Liver (tissue), 9 donors: ENCODE measurements around the gene ADAP1. TPM values are rescaled to one million over a fixed set of nuclear protein-coding genes. Genes with fewer than 3 reads are reported as not detected.

ENCODE experiments used
- DNase-seq: peaks from one replicate; pipeline ENCODE4 v3.0.0-alpha.2; 2017; ENCODE audit warnings: low spot score
- H3K27ac ChIP-seq, 2 donors: one replicate each; pipeline ENCODE4 v1.7.0; 2013; ENCODE audit warnings: inconsistent platforms in 2 of 2, low read length in 2 of 2, control low read depth in 1 of 2, low read depth in 1 of 2, mild to moderate bottlenecking in 1 of 2
- H3K27me3 ChIP-seq, 4 donors: one replicate each; pipeline versions ENCODE4 v1.6.1 to v1.7.0; 2013; ENCODE audit warnings: low read length in 3 of 4, inconsistent platforms in 1 of 4, mild to moderate bottlenecking in 1 of 4, moderate library complexity in 1 of 4; ENCODE audit not compliant: control insufficient read depth in 4 of 4, insufficient read depth in 4 of 4
- H3K36me3 ChIP-seq, 4 donors: one replicate each; pipeline versions ENCODE4 v1.6.1 to v1.7.0; 2013; ENCODE audit warnings: low read length in 3 of 4, mild to moderate bottlenecking in 3 of 4, low read depth in 1 of 4, moderate library complexity in 1 of 4; ENCODE audit not compliant: control insufficient read depth in 4 of 4, insufficient read depth in 3 of 4
- H3K4me1 ChIP-seq, 4 donors: one replicate each; pipeline versions ENCODE4 v1.6.1 to v1.7.0; 2013; ENCODE audit warnings: low read length in 3 of 4, mild to moderate bottlenecking in 3 of 4, moderate library complexity in 1 of 4; ENCODE audit not compliant: control insufficient read depth in 4 of 4, insufficient read depth in 4 of 4
- H3K4me3 ChIP-seq, 3 donors: one replicate each; pipeline versions ENCODE4 v1.6.1 to v1.7.0; 2013; ENCODE audit warnings: low read length in 3 of 3, control low read depth in 1 of 3, low read depth in 1 of 3, mild to moderate bottlenecking in 1 of 3
- H3K9ac ChIP-seq, 2 donors: one replicate each; pipeline ENCODE4 v1.7.0; 2013; ENCODE audit warnings: low read length in 2 of 2, mild to moderate bottlenecking in 2 of 2, moderate library complexity in 2 of 2, control low read depth in 1 of 2, low read depth in 1 of 2
- H3K9me3 ChIP-seq, 4 donors: one replicate each; pipeline versions ENCODE4 v1.6.1 to v1.7.0; 2013; ENCODE audit warnings: low read length in 3 of 4; ENCODE audit not compliant: control insufficient read depth in 4 of 4
- EGR1 ChIP-seq, 2 donors: IDR thresholded peaks; 2 replicates each; pipeline ENCODE4 v1.6.1; 2016 to 2018; ENCODE audit warnings: antibody characterized with exemption in 2 of 2, low read depth in 2 of 2
- FOXA1 ChIP-seq: IDR thresholded peaks from 2 replicates; pipeline ENCODE4 v1.6.1; 2016; ENCODE audit warnings: antibody characterized with exemption
- FOXA2 ChIP-seq: IDR thresholded peaks from 2 replicates; pipeline ENCODE4 v1.6.1; 2016; ENCODE audit warnings: antibody characterized with exemption
- GABPA ChIP-seq, 2 donors: IDR thresholded peaks in 1 of 2; conservative IDR thresholded peaks in 1 of 2; 2 replicates each; pipeline ENCODE4 v1.6.1; 2016; ENCODE audit warnings: antibody characterized with exemption in 2 of 2, mild to moderate bottlenecking in 1 of 2, moderate library complexity in 1 of 2
- HNF4A ChIP-seq, 2 donors: conservative IDR thresholded peaks; 2 replicates each; pipeline ENCODE4 v1.6.1; 2016; ENCODE audit warnings: antibody characterized with exemption in 2 of 2, mild to moderate bottlenecking in 2 of 2
- HNF4G ChIP-seq: IDR thresholded peaks from 2 replicates; pipeline ENCODE4 v1.6.1; 2016; ENCODE audit warnings: antibody characterized with exemption
- JUND ChIP-seq, 2 donors: IDR thresholded peaks; 2 replicates each; pipeline ENCODE4 v1.6.1; 2016; ENCODE audit warnings: antibody characterized with exemption in 2 of 2
- NR2F2 ChIP-seq: IDR thresholded peaks from 2 replicates; pipeline ENCODE4 v1.6.1; 2016; ENCODE audit warnings: antibody characterized with exemption
- RAD21 ChIP-seq, 2 donors: IDR thresholded peaks; 2 replicates each; pipeline ENCODE4 v1.6.1; 2016; ENCODE audit warnings: antibody characterized with exemption in 2 of 2, mild to moderate bottlenecking in 2 of 2
- RXRA ChIP-seq, 2 donors: IDR thresholded peaks; 2 replicates each; pipeline ENCODE4 v1.6.1; 2017 to 2018; ENCODE audit warnings: antibody characterized with exemption in 2 of 2, mild to moderate bottlenecking in 1 of 2
- TAF1 ChIP-seq: conservative IDR thresholded peaks from 2 replicates; pipeline ENCODE4 v1.6.1; 2016; ENCODE audit warnings: antibody characterized with exemption, mild to moderate bottlenecking
- YY1 ChIP-seq: IDR thresholded peaks from 2 replicates; pipeline ENCODE4 v1.6.1; 2016; ENCODE audit warnings: antibody characterized with exemption, mild to moderate bottlenecking
- WGBS: extraction: QIAGEN DNeasy Blood & Tissue Kit; methylation state at CpG from one replicate; pipeline ENCODE4 v1.1.7; 2013; 5-methylcytosine and 5-hydroxymethylcytosine counted together
- polyA plus RNA-seq, 2 donors: library from polyadenylated mRNA; stranded (reverse) in 1 of 2; unstranded in 1 of 2; fragments of 200-250 nt in 1 of 2; fragments of >200 nt in 1 of 2; fragmentation: Nextera tagmentation in 1 of 2; extraction: Ambion mirVana in 1 of 2; gene quantifications; one replicate each; pipeline versions ENCODE4 v1.2.1 to v1.2.3, GENCODE V29; 2013 to 2015
- total RNA-seq, 2 donors: library from RNA; depleted of rRNA; stranded (reverse); fragments of >200 nt; gene quantifications; one replicate each; pipeline ENCODE4 v1.2.3, GENCODE V29; 2014
- TF ChIP-seq, protein P1 (sequence below): IDR thresholded peaks from 2 replicates; pipeline ENCODE4 v1.6.1; 2016; ENCODE audit warnings: antibody characterized with exemption
- TF ChIP-seq, protein P2 (sequence below): IDR thresholded peaks from 2 replicates; pipeline ENCODE4 v1.6.1; 2016; ENCODE audit warnings: antibody characterized with exemption
- TF ChIP-seq, protein P3 (sequence below): fragments of 150-350 bp; IDR thresholded peaks from 2 replicates; pipeline ENCODE4 v1.5.1; 2017; ENCODE audit warnings: improper control_type of control experiment, low read depth, low read length; ENCODE audit not compliant: missing input control
- TF ChIP-seq, protein P4 (sequence below): IDR thresholded peaks from 2 replicates; pipeline ENCODE4 v1.6.1; 2016; ENCODE audit warnings: antibody characterized with exemption, mild to moderate bottlenecking
- TF ChIP-seq, protein P5 (sequence below): IDR thresholded peaks from 2 replicates; pipeline ENCODE4 v1.6.1; 2016; ENCODE audit warnings: antibody characterized with exemption
- donor health status: healthy.
- donor health status: healthy.
- donor health status: healthy.
- donor health status: healthy.
- donor health status: healthy.

Gene ADAP1
- total and polyA plus RNA-seq, 4 donors = 0.46 to 3.7 (median 2.7) TPM

DNA sequence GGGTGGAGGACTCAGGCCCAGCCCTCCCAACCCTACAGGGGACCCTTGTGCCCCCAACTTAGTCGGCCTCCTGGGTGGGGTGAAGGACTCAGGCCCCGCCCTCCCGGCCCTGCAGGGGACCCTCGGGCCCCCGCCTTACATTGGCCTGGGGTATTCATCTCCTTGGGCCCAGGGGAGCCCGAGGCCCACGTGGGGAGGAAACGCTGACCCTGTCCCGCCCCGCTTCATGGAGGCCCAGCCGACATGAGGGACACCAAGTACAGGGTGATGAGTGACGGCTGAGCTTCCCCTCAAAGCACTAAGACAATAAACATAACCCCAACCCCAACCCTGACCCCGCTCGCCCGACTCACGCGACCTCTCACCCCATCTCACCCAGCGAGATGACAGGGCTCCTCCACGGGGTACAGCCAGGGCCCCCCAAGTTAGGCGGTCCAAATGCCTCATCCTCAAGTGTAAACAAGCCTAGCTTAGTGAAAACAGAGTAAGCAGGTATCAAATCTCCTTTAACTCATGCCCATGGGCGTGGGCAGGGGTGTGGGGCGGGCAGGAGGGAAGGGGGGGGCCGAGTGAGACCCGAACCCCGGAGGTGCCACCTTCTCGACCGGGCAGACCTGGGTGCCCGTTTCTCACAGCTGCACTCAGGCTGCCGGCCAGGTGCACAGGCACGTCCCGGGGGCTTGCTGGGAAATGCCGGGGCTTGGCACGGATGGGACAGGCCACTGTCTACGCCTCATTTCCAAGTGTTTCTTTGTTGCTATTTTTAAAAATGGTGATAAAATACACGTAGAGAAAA lies 36.7 kb upstream of the ADAP1 start:
- WGBS = 79% methylated on average over 35 of the region's 35 CpGs
- H3K27ac ChIP-seq = no peak overlapping the region
- H3K36me3 ChIP-seq = no peaks in the 10 kb centered on the region
- H3K4me1 ChIP-seq = peaks cover 3 to 15% (median 8%) of the 10 kb centered on the region in 4 donors
- TF ChIP-seq YY1 (no peak), FOXA2 (no peak), FOXA1 (no peak)
- TF ChIP-seq, protein P1, sequence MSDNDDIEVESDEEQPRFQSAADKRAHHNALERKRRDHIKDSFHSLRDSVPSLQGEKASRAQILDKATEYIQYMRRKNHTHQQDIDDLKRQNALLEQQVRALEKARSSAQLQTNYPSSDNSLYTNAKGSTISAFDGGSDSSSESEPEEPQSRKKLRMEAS = no peak
- H3K9ac ChIP-seq = no peak overlapping the region
- no peaks in the 10 kb centered on the region for H3K9me3 ChIP-seq
- H3K4me3 ChIP-seq = no peak overlapping the region
- H3K27me3 ChIP-seq = no peaks in the 10 kb centered on the region
- no peak for DNase-seq

DNA sequence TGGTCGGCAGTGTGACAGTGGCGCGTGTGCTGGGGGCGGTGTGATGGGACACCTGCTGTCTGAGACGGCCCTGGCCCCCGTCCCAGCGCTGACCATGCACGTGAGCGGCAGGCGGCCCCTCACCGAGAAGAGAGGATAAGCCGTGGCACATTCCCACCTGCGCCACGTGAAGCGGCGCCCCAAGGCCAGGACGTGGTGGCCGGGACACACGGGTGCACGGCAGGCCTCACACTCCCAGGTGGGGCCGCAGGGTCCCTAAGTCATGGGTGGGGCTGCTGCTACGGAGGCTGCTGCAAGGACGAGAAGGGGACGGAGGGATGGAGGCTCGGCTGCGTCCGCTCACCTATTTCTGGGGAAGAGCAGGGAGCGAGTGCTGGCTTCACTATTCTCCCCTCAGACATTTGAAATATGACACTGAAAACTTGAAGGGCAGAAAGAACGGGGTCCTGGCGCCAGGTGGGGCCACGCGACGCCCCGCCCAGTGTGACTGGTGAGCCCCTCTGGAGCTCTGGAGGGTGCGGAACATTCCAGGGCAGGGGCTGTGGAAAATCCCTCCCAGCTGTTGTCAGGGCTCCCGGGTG lies 36.0 kb upstream of the ADAP1 start:
- Histone ChIP-seq H3K4me3 (no peak overlapping the region), H3K9me3 (no peaks in the 10 kb centered on the region), H3K9ac (no peak overlapping the region), H3K27me3 (no peaks in the 10 kb centered on the region), H3K36me3 (no peaks in the 10 kb centered on the region), H3K4me1 (peaks cover 3 to 15% (median 8%) of the 10 kb centered on the region in 4 donors), H3K27ac (no peak overlapping the region)
- no peak for TF ChIP-seq TAF1
- no peak for TF ChIP-seq HNF4G
- no peak for TF ChIP-seq EGR1 (IDR thresholded peaks at IDR 0.05; ENCODE audit: low read depth in 2 of 2)
- TF ChIP-seq JUND (IDR thresholded peaks at IDR 0.05) = no peak
- TF ChIP-seq, protein P2, sequence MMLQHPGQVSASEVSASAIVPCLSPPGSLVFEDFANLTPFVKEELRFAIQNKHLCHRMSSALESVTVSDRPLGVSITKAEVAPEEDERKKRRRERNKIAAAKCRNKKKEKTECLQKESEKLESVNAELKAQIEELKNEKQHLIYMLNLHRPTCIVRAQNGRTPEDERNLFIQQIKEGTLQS = no peak
- TF ChIP-seq GABPA (IDR thresholded peaks at IDR 0.05 in 1 of 2, conservative IDR thresholded peaks at IDR 0.05 in 1 of 2) = no peak
- TF ChIP-seq RXRA (IDR thresholded peaks at IDR 0.05) = no peak
- no peak for TF ChIP-seq HNF4A (conservative IDR thresholded peaks at IDR 0.05)
- TF ChIP-seq, protein P3, sequence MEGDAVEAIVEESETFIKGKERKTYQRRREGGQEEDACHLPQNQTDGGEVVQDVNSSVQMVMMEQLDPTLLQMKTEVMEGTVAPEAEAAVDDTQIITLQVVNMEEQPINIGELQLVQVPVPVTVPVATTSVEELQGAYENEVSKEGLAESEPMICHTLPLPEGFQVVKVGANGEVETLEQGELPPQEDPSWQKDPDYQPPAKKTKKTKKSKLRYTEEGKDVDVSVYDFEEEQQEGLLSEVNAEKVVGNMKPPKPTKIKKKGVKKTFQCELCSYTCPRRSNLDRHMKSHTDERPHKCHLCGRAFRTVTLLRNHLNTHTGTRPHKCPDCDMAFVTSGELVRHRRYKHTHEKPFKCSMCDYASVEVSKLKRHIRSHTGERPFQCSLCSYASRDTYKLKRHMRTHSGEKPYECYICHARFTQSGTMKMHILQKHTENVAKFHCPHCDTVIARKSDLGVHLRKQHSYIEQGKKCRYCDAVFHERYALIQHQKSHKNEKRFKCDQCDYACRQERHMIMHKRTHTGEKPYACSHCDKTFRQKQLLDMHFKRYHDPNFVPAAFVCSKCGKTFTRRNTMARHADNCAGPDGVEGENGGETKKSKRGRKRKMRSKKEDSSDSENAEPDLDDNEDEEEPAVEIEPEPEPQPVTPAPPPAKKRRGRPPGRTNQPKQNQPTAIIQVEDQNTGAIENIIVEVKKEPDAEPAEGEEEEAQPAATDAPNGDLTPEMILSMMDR = no peak
- TF ChIP-seq RAD21 (IDR thresholded peaks at IDR 0.05) = no peak
- no peak for TF ChIP-seq FOXA2
- 94% methylated on average over 36 of the region's 36 CpGs for WGBS
- no peak for DNase-seq

DNA sequence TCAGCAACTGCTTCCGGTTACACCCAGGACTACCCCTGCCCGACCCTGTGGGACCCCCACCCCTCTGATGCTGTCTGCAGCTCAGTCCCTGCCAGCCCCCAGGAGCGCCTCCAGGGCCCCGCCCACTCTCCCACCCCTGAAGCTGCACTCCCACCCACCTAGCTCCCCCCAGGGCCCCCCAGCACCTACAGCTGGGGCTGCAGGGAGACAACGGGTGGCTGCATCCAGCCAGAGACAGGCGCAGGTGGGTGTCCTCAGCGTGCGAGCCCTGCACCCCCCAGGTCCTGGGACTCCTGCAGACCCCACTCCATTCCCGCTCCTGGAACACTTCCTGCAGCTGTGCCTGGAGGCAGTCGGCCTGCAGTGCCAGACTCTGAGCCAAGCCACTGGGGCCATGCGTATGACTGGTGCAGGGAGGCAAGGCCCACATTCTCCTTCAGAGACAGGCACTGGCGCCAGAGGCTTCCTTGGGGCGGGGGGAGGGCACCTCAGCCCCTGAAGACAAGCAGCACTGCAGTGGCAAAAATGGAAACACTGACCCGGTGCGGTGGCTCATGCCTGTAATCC lies 34.6 kb upstream of the ADAP1 start:
- no peak overlapping the region for H3K4me3 ChIP-seq
- H3K9ac ChIP-seq = no peak overlapping the region
- DNase-seq = no peak
- H3K4me1 ChIP-seq = peaks cover 3 to 15% (median 8%) of the 10 kb centered on the region in 4 donors
- H3K27me3 ChIP-seq = no peaks in the 10 kb centered on the region
- no peaks in the 10 kb centered on the region for H3K36me3 ChIP-seq
- H3K27ac ChIP-seq = no peak overlapping the region
- WGBS = 79% methylated on average over 15 of the region's 15 CpGs
- no peaks in the 10 kb centered on the region for H3K9me3 ChIP-seq
- TF ChIP-seq NR2F2 = no peak
- TF ChIP-seq, protein P4, sequence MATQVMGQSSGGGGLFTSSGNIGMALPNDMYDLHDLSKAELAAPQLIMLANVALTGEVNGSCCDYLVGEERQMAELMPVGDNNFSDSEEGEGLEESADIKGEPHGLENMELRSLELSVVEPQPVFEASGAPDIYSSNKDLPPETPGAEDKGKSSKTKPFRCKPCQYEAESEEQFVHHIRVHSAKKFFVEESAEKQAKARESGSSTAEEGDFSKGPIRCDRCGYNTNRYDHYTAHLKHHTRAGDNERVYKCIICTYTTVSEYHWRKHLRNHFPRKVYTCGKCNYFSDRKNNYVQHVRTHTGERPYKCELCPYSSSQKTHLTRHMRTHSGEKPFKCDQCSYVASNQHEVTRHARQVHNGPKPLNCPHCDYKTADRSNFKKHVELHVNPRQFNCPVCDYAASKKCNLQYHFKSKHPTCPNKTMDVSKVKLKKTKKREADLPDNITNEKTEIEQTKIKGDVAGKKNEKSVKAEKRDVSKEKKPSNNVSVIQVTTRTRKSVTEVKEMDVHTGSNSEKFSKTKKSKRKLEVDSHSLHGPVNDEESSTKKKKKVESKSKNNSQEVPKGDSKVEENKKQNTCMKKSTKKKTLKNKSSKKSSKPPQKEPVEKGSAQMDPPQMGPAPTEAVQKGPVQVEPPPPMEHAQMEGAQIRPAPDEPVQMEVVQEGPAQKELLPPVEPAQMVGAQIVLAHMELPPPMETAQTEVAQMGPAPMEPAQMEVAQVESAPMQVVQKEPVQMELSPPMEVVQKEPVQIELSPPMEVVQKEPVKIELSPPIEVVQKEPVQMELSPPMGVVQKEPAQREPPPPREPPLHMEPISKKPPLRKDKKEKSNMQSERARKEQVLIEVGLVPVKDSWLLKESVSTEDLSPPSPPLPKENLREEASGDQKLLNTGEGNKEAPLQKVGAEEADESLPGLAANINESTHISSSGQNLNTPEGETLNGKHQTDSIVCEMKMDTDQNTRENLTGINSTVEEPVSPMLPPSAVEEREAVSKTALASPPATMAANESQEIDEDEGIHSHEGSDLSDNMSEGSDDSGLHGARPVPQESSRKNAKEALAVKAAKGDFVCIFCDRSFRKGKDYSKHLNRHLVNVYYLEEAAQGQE = no peak
- TF ChIP-seq, protein P5, sequence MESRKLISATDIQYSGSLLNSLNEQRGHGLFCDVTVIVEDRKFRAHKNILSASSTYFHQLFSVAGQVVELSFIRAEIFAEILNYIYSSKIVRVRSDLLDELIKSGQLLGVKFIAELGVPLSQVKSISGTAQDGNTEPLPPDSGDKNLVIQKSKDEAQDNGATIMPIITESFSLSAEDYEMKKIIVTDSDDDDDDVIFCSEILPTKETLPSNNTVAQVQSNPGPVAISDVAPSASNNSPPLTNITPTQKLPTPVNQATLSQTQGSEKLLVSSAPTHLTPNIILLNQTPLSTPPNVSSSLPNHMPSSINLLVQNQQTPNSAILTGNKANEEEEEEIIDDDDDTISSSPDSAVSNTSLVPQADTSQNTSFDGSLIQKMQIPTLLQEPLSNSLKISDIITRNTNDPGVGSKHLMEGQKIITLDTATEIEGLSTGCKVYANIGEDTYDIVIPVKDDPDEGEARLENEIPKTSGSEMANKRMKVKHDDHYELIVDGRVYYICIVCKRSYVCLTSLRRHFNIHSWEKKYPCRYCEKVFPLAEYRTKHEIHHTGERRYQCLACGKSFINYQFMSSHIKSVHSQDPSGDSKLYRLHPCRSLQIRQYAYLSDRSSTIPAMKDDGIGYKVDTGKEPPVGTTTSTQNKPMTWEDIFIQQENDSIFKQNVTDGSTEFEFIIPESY = no peak
- no peak for TF ChIP-seq RXRA (IDR thresholded peaks at IDR 0.05)
- TF ChIP-seq HNF4G = no peak
- no peak for TF ChIP-seq HNF4A (conservative IDR thresholded peaks at IDR 0.05)
